Epidermal melanocyte (primary cell): ENCODE results near the gene DRC1.
A peak's percentile ranks its signal among the peaks of the same experiment; 100 is the strongest.

Experiments used
- DNase-seq: peaks from one replicate; pipeline ENCODE4 v3.0.0; 2011; ENCODE audit warnings: low spot score; ENCODE audit not compliant: insufficient read length

Gene DRC1

DNA sequence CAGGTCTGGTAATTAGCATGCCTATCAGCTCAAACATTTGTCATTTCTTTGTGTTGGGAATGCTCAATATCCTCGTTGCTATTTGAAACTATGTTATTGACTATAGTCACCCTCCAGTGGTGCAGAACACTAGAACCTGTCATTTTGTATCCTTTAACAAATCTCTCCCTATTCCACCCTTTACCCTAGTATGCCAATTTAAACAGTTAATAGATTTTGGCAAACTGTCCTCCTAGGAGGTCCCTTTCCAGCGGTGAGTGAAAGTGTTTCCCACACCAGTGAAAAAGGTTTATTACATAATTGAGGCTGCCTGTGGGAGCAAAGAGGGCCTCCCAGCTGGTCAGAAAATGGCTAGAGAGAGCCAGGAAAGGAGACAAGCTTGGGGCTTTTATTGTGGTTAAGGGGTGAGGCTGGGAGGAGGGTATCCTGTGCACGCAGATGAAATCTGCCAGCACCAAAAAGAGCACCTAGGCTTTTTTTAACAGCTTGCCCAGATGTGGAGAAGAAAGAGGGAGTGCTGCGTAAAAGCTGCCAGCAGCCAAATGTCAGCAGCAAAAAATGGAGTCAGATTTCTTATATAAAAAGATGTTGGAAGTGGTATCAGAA is 1.8 kb upstream of the DRC1 start:
- no peak for DNase-seq

DNA sequence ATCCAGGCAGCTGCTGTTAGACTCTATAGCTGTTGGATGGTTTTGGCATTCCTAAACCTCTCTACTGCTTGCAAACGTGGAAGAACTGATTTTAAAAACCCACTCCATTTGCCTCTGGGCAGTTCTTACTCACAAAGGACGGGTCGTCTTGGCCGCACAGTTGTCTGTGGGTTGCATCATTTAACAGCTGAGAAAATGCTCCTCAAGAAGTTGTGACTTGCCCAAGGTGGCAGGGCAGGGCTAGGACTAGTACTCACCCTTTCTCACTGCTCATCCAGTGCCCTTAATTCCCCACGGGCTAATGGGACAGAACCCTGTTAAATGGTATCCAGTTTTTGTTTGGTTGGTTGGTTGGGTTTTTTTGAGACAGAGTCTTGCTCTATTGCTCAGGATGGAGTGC is 997 bp upstream of the DRC1 start:
- DNase-seq, result no peak

DNA sequence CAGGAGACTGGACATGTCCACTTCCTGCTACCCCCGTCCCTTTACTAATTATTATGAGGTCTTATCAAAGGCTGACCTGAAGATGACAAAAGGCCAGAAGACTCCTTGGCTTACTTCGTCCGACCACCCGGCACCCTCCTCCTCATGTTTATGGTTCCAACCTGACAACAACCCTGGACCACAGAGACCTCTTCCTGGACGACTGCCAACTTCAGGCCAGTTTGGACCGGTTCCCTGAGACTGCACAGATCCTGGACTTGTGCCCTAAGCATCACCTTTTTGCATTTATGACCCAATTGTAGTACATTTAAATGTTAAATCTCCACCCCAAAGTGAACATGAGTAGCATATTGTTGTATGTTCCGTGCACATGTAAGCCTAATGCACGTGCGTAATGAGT is 5.8 kb downstream of the DRC1 start:
- DNase-seq, result no peak

DNA sequence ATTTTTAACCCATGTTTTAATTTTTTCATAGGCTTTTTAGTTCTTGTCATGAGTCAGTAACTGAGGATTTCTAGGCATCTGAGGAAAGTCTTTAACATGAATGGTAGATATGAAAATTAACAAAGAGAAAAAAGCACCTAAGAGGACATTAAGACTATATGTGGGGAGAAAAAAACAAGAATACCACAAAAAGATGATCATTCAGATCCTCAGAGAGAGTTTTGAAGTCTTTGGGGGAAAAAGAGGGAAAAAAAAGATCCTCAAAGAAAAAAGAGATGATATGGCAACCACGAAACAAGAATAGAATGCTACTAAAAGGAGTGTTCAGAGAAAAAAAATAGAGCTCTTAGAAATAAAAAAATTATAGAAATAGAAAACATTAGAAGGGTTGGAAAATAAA is 8.1 kb downstream of the DRC1 start:
- no peak for DNase-seq

DNA sequence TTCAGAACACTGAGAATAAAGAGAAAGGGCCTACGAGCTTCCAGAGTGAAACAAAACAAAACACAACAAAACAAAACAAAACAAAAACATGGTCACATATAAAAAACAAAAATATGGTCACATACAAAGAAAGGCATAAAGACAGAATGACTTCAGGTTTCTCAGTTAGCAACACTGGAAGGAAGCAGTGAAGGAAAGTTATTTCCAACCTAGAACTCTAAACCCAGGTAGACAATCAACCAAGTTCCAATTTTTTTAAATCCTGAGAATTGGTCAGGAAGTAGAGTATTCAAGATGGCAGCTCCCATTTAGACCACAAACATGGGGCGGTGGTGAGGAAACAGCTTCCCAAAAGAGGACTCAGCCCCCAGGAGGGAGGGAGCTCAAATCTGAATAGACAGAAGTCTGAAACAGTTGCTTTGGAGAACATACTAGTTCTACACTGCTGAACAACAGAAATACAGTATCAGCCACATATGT is 9.1 kb downstream of the DRC1 start:
- DNase-seq, result no peak

DNA sequence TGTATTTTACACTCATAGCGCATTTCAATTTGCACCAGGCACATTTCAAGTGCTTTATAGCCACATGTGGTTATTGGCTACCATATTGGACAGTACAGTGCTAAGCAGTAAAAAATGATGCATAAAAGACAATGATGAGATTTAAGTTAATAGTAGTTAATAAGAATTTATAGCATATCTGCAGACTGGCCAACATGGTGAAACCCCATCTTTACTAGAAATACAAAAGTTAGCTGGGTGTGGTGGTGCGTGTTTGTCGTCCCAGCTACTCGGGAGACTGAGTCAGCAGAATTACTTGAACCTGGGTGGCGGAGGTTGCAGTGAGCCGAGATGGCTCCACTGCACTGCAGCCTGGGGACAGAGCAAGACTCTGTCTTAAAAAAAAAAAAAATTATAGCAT is 9.7 kb downstream of the DRC1 start:
- DNase-seq, result no peak

DNA sequence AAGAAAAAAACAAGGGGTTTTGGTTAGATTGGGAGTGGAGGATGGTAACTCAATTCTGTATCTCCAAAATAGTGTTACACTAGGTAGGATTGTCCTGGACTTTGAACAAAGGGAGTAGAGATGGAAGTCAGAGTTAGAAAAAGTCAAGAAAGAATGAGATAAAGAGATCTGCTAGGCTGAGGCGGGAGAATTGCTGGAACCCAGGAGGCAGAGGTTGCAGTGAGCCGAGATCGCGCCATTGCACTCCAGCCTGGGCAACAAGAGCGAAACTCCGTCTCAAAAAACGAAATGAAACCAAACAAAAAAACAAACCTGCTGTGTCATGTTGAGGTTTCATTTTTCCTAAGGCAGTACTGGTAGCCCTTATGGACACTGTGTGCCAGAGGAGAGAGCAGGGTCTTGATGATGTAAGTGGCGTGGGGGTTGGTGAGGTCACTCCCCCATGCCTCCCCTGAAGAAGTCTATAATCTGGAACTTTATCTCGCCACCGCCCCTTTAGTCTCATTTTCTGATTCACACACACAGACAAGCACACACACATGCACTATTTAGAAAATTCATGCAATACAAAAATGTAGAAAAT is 10.5 kb downstream of the DRC1 start:
- no peak for DNase-seq

DNA sequence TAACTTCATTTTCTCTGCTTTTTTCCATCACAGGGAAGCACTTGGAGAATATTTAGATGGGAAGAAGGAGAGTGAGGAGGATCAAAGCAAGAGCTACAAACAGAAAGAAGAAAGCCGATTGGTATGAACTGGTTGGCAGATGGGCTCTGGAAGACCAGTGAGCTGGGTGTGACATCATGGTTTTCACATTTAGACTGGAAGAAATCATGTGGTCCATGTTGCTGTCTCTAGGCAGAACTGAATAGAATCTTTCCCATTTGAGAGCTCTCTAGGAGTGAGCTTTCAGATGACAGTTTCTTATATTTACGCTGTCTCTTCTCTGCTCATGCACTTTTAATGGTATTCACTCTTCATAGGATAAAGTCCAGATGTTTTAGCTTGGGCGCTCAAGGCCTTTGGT is 12.6 kb downstream of the DRC1 start:
- no peak for DNase-seq

DNA sequence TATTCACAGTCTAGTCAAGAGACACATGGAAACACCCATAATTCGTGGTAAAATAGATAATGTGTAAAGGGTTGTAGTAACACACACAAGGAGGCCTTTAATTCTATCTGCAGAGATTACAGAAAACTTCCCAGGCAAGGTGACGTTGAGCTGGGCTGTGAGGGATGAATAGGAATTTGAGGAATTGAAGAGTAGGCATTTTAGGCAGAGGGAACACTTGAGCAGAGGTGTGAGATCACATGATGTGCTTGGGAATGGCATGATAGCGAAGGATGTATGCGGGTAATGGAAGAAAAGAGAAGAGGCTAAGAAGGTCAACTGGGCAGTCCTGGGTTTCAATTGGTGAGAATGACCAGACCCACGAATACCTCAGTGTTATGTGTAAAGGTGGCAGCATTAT is 20.2 kb downstream of the DRC1 start:
- no peak for DNase-seq

DNA sequence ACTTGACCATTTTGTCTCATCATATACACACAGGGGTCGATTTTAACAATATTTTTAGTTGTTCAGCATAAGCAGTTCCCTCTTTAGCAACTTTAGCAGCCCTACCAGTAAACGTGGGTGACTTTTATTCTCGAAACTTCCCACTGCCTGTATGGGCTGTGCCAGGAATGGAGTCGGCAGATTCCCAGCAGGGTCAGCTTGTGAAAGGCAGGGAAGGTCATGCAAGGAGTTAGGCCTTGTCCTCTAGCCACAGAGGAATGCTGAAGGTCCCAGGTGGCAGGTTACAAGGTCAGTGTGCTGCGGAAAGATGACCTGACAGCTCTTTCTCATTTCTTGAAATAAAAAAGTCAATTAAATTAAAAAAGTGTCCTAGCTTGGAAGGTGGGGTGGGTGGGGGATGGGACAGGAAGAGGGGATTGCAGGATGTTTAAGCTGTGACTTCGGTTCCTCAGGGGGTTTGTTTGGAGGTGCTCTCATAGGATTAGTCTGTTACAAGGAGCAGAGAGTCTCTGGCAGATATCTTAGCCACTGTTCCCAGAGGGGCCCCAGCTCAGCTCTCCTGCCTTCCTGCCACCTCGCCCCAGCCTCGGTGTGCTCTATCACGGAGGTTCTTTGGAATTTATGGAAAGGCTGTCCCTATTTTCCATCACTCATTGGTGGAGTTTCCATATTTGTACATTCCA is 21.4 kb downstream of the DRC1 start:
- DNase-seq, result no peak

DNA sequence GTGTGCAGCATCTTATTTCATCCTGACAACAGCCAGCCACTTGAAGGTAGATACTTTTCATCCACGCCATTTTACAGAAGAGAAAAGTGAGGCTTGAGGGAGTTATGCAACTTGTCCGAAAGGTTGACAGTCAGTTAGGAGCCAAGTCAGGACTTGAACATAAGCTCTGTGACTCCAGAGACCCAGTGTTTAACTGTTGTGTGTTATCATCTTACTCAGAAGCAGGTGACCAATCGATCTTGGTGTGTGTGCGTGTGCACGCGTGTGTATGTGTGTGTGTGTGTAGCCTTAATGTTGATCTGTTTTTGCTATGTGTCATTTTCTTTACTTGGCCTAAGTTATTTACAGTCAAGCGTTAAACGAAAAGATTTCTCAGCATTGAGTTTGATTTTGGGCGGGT is 22.0 kb downstream of the DRC1 start:
- no peak for DNase-seq

DNA sequence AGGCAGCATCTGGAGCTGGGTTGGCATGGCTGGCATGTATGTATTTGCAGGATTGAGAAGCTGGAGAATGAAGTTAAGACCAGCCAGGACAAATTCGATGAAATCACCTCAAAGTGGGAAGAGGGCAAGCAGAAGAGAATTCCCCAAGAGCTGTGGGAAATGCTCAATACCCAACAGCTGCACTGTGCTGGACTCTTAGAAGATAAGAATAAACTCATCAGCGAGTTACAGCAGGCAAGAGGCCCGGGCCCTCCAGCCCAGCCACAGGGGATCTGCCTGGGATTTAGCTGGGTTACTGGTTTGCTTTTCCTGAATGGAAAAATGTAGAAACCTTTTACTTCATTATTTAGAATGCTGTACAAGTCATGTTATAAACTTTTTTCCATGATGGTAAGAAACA is 22.5 kb downstream of the DRC1 start:
- DNase-seq, result no peak

DNA sequence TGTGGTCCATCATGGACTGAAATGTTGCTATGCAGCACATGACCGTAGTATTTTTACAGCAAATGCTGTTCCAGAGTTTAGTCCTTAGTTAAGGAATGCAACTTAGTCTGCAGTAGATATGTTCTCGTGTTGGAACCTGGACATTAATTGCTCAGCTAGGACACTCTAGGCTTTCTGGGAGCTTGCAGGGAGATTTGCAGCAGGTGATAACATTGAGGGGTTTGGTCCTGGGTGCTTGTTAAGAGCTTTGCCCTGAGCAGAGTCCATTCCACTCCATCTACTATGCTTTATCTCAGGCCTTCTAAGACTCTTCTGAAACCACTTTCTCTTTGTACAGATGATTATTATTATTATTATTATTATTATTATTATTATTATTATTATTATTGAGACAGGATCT is 27.1 kb downstream of the DRC1 start:
- no peak for DNase-seq

DNA sequence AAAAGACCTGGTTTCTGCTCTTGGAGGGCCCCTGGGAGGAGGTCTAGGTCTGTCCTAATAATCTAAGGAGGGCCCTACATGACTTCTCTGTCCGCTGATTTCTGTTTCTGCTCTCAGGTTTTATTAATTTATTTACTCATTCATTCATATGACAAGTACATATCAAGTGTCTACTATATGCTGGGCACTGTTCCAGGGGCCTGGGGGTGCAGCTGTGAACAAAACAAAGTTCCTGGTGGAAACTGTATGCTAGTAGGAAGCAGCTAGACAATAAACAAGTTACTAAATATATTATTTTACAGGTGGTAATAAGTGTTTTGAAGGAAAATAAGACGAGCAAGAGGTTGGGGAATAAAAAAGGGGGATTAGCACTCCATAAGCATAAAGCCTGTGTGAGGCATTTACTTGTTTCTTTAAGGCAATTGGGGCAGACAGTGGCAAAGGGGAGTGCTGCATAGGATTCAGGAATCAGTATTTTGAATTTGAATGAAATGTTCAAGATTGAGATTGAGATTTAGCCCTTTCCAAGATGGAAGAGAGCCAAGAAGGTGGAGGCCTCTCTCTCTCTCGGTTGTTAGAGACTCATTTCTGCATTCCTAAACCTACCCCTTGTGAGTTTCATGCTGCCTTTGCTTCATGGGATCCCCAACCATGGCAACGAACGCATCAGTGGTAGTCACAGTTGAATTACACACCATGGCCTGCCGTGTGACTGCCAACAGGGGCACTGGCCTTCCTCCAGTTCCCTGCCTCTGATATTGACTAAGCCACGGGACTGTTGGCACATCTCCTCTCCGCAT is 28.3 kb downstream of the DRC1 start:
- DNase-seq, result no peak

DNA sequence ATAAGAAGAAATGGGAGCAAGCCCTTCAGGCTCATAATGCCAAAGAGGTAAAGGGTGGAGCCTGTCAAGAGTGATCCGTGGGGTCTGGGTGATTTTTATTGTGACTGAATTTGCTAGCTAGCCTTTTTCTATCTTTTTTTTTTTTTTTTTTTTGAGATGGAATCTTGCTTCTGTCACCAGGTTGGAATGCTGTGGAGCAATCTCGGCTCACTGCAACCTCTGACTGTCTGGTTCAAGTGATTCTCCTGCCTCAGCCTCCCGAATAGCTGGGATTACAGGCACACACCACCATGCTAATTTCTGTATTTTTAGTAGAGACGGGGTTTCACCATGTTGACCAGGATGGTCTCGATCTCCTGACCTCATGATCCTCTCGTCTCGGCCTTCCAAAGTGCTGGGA is 29.1 kb downstream of the DRC1 start:
- DNase-seq, result no peak

DNA sequence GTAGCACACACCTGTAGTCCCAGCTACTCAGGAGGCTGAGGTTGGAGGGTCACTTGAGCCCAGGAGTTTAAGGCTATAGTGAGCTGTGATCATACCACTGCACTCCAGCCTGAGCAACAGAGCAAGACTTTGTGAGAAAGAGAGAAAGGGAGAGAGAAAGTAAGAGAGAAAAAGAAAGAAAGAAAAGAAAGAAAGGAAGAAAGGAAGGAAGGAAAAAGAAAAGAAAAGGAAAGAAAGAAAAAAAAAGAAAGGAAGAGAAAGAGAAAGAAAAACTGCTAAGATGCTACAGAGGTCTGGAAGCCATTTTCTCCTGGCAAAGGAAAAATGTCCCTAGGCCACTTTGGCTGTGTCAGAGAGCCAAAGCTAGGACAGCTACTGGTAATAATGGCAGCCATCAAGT is 30.6 kb downstream of the DRC1 start:
- DNase-seq, result no peak

DNA sequence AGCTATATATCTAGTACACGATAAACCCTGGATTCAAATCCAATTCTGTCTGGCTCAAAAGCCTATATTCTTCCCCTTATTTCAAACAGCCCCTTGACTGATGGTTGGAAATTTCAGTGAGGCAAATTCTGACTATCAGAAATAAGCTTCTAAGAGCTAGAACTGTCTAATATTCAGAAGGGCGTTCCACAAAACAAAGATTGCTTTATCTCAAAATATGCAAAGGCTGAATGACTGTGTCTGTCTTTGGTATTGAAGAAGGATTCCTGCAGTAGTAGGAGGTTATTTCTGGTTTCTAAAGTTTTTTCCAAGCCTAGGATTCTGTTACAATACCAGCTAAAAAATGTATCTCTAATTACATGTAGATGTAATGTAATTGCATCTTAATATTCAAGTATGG is 31.1 kb downstream of the DRC1 start:
- DNase-seq, result peak; percentile 72

DNA sequence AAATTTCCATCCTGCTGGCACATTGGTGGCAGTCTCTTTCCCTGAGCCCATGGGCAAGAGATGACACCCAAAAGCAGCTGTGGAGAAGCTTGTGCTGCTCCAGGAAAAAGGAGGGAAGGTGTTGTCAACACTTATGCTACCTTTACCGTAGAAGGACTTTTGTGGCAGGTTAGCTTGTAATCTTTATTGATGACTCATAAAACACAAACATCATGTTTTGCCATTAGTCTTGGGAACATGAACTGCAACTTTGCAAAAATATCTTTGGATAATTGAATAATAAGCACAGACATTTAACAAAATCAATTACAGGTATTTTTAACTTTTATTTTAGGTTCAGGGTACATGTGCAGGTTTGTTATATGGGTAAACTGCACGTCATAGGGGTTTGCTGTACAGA is 33.4 kb downstream of the DRC1 start:
- DNase-seq, result no peak

DNA sequence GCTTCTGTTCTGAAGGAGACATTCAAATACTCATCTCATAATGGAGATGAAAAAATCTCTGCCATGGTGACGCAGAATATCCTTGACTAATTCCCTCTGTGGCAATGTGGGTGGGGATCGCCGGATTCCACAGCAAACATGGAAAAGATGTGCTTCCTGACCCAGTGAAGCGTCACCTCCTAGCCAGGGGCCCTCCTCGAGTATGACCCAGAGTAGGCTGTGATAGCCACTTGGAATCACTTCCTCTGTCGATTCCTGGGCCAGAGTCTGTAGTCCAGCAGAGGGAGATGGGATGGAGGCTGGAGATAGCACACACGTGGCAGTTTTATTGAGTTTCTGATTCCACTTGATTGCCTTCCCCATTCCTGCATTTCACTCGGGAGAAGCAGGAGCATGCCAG is 36.8 kb downstream of the DRC1 start:
- DNase-seq, result peak; percentile 27

DNA sequence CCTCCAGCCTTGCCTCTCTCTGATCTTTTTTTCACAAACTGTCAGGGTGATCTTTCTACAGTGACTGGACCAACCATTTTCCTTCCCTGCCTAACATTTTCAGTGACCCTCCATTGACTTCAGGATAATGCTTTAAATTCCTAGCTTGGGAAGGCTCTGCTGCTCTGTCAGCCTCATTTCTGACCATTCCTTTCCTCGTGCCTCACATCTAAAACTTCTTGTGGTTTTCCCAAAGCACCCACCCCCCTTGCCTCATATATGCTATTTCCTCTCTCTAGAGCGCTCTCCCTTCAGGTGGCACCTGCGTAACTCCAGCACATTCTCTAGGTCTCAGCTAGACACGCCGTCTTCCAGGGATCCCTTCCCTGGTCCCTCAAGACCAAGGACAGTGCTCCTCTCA is 37.2 kb downstream of the DRC1 start:
- DNase-seq, result no peak

DNA sequence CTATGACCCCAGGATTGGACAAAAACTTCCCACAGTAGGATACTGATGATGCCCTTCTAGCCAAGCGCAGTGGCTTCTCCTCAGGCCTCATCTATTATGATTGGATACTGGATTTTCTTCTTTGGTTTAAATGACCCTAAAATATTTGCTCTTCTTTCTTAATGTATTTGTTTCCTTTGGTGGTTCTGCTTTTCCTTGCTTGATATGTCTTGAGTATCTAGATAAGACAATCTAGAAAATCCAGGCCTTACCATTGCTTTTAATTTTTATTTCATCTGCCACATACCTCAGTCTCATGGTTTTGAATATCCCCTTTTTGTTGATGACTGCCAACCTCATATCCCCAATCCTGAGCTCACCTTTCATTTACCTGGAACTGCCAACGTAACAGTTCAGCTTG is 40.6 kb downstream of the DRC1 start:
- DNase-seq, result no peak

DNA sequence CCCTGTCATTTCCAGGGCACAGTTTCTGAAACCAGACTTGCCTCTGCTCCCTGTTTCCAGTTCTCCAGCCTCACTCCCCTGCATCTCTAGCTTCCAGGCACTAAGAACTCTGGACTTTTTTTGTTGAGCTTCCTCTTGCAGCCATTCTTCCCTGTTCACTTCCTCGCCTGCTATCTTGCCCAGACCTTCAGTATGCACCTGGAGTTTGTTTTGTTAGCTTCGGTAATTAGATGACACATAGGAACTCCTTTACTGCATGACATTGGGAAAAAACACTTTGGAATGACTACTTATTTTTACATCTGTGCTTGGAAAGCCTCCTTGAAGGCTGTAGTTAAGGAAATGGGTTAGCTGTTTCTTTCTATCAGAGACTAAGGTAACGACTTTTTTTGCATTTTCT is 41.0 kb downstream of the DRC1 start:
- DNase-seq, result no peak
